HG02571 (cell line): Measurements from ENCODE around the gene AIF1.

Experiments used
- ATAC-seq: cut with Tn5 transposase; IDR thresholded peaks from one replicate; pipeline ENCODE4 v1.9.1; 2021; ENCODE audit warnings: mild to moderate bottlenecking, moderate library complexity; ENCODE audit not compliant: unreplicated experiment

The AIF1 gene

DNA sequence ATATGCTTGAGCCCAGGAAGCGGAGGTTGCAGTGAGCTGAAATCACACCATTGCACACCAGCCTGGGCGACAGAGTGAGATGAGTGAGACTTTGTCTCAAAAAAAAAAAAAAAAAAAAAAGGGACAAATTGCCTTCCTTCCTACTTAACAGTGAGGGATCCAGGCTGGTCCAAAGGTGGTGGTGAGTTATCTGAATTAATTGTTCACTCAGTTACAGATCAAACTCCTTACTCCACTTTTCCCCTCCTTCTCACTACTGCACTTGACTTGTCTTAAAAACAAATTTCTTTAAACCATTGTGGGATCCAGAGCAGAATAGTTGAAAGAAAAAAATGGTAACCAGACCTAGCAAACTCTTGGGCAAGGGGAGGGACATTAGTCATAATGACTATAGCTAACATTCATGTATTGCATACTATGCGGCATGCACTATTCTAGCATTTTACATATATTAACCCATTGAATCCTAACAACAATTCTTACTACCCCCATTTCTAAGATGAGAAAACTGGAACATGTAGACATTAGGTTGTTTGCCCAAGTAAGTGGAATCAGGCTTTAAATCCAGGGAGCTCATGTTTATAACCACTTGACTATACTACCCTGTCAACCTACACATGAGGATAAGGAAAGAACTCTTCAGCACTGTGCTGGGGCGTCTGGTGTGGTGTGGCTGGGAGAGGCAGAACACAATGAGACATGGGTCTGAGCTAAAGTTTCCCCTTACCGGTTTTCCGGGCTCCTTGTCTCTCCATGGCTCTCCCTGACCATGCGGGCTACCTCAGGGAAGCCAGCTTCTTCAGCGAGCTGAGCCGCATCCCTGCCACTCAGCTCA is 48.3 kb downstream of the AIF1 start:
- ATAC-seq: no peak

DNA sequence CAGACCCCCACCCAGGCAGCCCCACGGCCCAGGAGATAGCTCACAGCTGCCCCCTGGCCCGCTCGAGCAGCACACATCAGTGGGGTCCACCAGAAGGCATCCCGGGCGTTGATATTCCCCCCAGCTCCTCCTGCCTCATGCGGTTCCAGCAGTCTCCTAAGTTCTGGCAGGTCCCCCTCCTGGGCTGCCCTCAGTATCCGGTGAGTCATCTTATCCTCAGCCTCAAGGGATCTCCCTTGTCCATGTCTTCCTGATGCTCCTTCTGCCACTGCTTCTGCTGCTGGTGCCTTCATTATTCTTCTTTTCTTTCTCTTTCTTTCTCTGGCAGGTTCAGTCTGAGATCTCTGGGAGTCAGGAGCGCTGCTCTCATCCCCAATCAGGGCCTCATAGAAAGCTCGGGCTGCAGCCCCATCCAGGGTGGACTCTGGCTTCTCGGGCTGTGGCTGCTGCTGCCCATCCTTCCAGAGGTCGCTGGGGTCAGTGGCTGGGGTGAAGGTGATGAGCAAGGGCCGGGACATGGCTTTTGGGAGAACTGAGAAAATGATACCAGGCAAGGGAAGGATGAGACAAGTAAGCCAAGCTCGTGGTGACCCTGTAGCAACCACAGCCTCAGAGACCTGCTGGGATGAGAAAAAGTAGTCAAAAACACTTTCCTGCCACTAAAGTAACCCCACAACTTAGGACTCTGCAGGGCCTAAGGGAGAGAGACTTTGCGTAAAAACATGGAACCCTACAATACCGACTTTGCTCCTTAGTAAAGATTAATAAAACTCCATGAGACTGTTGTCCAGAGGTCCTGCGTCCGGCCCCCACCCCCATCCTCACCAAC is 49.1 kb downstream of the AIF1 start:
- no peak for ATAC-seq

- peak; percentile 29 for ATAC-seq
Measured at GRCh38 chr6:31664790-31665500, 49.9 kb downstream of the AIF1 start, which contains the start of gene GPANK1. TSS of gene GPANK1 (minus strand) at chr6:31664997. CDS start at chr6:31664478, 519 bp downstream.

DNA sequence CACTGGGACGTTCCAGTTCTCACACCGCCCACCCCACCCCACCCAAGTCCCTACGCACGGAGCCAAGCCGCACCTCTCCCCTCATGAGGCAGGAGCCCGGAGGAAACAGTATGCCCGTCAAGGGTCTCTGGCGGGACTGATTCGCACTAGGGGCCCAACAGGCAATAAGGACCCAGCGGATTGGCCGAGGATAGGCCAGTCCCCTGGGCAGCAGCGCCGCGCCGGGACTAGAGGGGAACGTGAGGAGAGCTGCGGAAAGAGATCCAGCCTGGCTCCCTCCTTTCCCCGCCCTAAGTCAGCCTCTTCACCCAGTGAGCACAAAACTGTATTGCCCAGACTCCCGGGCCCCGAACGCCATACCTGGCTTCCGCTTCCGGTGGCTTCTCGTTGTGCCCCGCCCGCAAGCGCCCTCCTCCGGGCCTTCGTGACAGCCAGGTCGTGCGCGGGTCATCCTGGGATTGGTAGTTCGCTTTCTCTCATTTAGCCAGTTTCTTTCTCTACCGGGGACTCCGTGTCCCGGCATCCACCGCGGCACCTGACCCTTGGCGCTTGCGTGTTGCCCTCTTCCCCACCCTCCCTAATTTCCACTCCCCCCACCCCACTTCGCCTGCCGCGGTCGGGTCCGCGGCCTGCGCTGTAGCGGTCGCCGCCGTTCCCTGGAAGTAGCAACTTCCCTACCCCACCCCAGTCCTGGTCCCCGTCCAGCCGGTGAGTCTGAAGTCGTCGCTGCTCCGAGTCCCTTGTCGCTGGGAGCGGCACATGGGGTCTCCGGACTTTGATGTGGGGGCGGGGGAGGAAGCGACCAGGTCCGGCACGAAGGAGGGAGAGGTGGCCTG is 50.7 kb downstream of the AIF1 start, which contains the start of gene CSNK2B:
Gene CSNK2B, plus strand, starts transcription at position 580 of the 836 bp plus-strand sequence. CDS start 752 bp downstream, outside the sequence.
- ATAC-seq: peak; percentile 72

DNA sequence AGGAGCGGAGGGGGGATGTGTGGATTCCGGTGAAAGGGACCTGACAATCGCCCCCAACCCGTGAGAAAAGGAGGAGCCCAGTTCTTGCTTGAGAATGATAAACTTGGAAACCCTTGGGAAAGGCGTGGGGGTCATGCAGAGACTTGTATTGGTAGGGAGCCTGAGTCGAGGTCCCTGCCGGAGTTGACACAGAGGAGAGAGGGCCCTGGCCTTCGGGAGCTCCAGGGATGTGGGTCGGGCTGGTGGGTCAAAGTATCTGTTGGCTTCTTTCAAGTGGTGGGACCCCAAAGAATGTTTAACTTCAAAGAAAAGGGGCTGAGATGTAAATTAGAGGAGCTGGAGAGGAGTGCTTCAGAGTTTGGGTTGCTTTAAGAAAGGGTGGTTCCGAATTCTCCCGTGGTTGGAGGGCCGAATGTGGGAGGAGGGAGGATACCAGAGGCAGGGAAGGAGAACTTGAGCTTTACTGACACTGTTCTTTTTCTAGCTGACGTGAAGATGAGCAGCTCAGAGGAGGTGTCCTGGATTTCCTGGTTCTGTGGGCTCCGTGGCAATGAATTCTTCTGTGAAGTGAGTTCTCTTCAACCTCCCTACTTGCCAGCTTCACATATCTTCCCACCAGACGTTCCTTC is 51.4 kb downstream of the AIF1 start:
- ATAC-seq: no peak
